ENCODE results near the gene CNN3.

DNA sequence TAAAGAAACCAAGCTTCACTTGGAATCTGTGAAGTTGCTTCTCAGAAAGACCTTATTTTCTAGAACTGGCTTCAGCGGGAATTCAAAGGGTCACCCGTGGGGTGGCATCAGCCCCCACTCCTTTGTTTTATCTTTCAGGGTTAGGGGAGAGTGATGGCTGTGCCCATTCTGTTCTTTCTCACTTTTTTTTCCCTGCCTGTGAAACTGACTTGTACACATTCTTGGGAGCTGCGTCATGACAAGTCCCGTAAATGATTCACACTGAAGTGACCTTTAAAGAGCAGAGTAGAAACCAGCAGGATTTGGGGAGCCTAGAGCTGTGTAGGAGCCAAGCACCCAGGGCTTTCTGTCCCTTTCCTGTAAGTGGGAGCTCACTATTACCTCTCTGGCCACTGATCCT is 63.0 kb downstream of the CNN3 start:
- TF ChIP-seq, protein P1, sequence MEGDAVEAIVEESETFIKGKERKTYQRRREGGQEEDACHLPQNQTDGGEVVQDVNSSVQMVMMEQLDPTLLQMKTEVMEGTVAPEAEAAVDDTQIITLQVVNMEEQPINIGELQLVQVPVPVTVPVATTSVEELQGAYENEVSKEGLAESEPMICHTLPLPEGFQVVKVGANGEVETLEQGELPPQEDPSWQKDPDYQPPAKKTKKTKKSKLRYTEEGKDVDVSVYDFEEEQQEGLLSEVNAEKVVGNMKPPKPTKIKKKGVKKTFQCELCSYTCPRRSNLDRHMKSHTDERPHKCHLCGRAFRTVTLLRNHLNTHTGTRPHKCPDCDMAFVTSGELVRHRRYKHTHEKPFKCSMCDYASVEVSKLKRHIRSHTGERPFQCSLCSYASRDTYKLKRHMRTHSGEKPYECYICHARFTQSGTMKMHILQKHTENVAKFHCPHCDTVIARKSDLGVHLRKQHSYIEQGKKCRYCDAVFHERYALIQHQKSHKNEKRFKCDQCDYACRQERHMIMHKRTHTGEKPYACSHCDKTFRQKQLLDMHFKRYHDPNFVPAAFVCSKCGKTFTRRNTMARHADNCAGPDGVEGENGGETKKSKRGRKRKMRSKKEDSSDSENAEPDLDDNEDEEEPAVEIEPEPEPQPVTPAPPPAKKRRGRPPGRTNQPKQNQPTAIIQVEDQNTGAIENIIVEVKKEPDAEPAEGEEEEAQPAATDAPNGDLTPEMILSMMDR (conservative IDR thresholded peaks at IDR 0.05; ENCODE audit: low read length), result no peak
- no peak for TF ChIP-seq EZH2phosphoT487 (IDR thresholded peaks at IDR 0.05; ENCODE audit: borderline replicate concordance, low read depth, low read length)
